HG03066 (cell line): ENCODE results near the gene WDR36.

Source experiments
- ATAC-seq: cut with Tn5 transposase; IDR thresholded peaks from one replicate; pipeline ENCODE4 v1.9.1; 2021; ENCODE audit warnings: low read depth; ENCODE audit not compliant: unreplicated experiment

The WDR36 gene

GRCh38 chr5:111173476-111173875 is 81.3 kb downstream of the WDR36 start:
- ATAC-seq, result no peak
